LNCAP (cell line): ENCODE data around the gene PCOLCE2.
A peak's percentile ranks its signal among the peaks of the same experiment; 100 is the strongest.

Source experiments
- CTCF ChIP-seq: fragments of 450-650 bp; IDR thresholded peaks from 2 replicates; pipeline ENCODE4 v1.5.1; 2017; ENCODE audit warnings: mild to moderate bottlenecking

Gene PCOLCE2

GRCh38 chr3:142837526-142837925 is 51.4 kb downstream of the PCOLCE2 start:
- TF ChIP-seq CTCF, result no peak

- TF ChIP-seq CTCF, result peak; percentile 94
Observed at GRCh38 chr3:142828703-142829305, 60.1 kb downstream of the PCOLCE2 start.

GRCh38 chr3:142819179-142819578 is 69.7 kb downstream of the PCOLCE2 start:
- no peak for TF ChIP-seq CTCF

- no peak for TF ChIP-seq CTCF
Observed at GRCh38 chr3:142818651-142819050, 70.2 kb downstream of the PCOLCE2 start.

GRCh38 chr3:142817897-142818296 is 71.0 kb downstream of the PCOLCE2 start:
- TF ChIP-seq CTCF, result no peak

- TF ChIP-seq CTCF, result no peak
Observed at GRCh38 chr3:142817356-142817755, 71.5 kb downstream of the PCOLCE2 start.

GRCh38 chr3:142815803-142816202 is 73.1 kb downstream of the PCOLCE2 start:
- TF ChIP-seq CTCF, result no peak

- no peak for TF ChIP-seq CTCF
Observed at GRCh38 chr3:142809259-142809658, 79.6 kb downstream of the PCOLCE2 start.
